ENCODE measurements around the gene OPALIN. TPM values are rescaled to one million over a fixed set of nuclear protein-coding genes. Genes with fewer than 3 reads are reported as not detected.

The OPALIN gene
- total and polyA plus RNA-seq, 2 experiments from 2014 or later = not detected

GRCh38 chr10:96333101-96333500, 25.7 kb downstream of the OPALIN start:
- Histone ChIP-seq H3K27ac (no peak overlapping the region), H3K4me2 (no peak overlapping the region), H3K4me3 (no peak overlapping the region), H4K20me1 (ENCODE audit: insufficient read depth, poor library complexity, severe bottlenecking) (no peaks in the 10 kb centered on the region), H3K27me3 (no peaks in the 10 kb centered on the region), H3K9me3 (ENCODE audit: low read depth) (no peaks in the 10 kb centered on the region), H3K9me2 (replicated peaks; ENCODE audit: insufficient read depth) (no peaks in the 10 kb centered on the region), H3K36me3 (replicated peaks; ENCODE audit: insufficient read depth, low read depth) (no peaks in the 10 kb centered on the region), H3K79me2 (no peaks in the 10 kb centered on the region), H3K4me1 (ENCODE audit: insufficient read depth) (no peaks in the 10 kb centered on the region), H2AFZ (no peak overlapping the region)
- 81% methylated on average over 1 of the region's 1 CpG for WGBS (ENCODE audit: low lambda C conversion rate, missing lambda C conversion rate)
- TF ChIP-seq EZH2 (IDR thresholded peaks at IDR 0.05; ENCODE audit: borderline replicate concordance) = no peak
- TF ChIP-seq, protein P1, sequence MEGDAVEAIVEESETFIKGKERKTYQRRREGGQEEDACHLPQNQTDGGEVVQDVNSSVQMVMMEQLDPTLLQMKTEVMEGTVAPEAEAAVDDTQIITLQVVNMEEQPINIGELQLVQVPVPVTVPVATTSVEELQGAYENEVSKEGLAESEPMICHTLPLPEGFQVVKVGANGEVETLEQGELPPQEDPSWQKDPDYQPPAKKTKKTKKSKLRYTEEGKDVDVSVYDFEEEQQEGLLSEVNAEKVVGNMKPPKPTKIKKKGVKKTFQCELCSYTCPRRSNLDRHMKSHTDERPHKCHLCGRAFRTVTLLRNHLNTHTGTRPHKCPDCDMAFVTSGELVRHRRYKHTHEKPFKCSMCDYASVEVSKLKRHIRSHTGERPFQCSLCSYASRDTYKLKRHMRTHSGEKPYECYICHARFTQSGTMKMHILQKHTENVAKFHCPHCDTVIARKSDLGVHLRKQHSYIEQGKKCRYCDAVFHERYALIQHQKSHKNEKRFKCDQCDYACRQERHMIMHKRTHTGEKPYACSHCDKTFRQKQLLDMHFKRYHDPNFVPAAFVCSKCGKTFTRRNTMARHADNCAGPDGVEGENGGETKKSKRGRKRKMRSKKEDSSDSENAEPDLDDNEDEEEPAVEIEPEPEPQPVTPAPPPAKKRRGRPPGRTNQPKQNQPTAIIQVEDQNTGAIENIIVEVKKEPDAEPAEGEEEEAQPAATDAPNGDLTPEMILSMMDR (IDR thresholded peaks at IDR 0.05; ENCODE audit: poor library complexity) = no peak
- TF ChIP-seq EZH2phosphoT487 (IDR thresholded peaks at IDR 0.05; ENCODE audit: low read depth, severe bottlenecking, unreplicated experiment) = no peak
- DNase-seq (ENCODE audit: low spot score) = no peak

- 91% methylated on average over 7 of the region's 7 CpGs for WGBS (ENCODE audit: low lambda C conversion rate, missing lambda C conversion rate)
- H2AFZ ChIP-seq = no peak overlapping the region
- no peak overlapping the region for H3K4me3 ChIP-seq
- no peak overlapping the region for H3K27ac ChIP-seq
- H3K36me3 ChIP-seq (replicated peaks; ENCODE audit: insufficient read depth, low read depth) = no peaks in the 10 kb centered on the region
- TF ChIP-seq EZH2 (IDR thresholded peaks at IDR 0.05; ENCODE audit: borderline replicate concordance) (no peak), EZH2phosphoT487 (IDR thresholded peaks at IDR 0.05; ENCODE audit: low read depth, severe bottlenecking, unreplicated experiment) (no peak)
- TF ChIP-seq, protein P1 (IDR thresholded peaks at IDR 0.05; ENCODE audit: poor library complexity) = no peak
- H4K20me1 ChIP-seq (ENCODE audit: insufficient read depth, poor library complexity, severe bottlenecking) = no peaks in the 10 kb centered on the region
- H3K4me1 ChIP-seq (ENCODE audit: insufficient read depth) = no peaks in the 10 kb centered on the region
- H3K9me2 ChIP-seq (replicated peaks; ENCODE audit: insufficient read depth) = no peaks in the 10 kb centered on the region
- H3K9me3 ChIP-seq (ENCODE audit: low read depth) = no peaks in the 10 kb centered on the region
- H3K79me2 ChIP-seq = no peaks in the 10 kb centered on the region
- no peaks in the 10 kb centered on the region for H3K27me3 ChIP-seq
- no peak overlapping the region for H3K4me2 ChIP-seq
- DNase-seq (ENCODE audit: low spot score) = no peak
Observed at GRCh38 chr10:96327462-96327861, 31.3 kb downstream of the OPALIN start.

GRCh38 chr10:96325719-96326373, 33.0 kb downstream of the OPALIN start:
- TF ChIP-seq, protein P1 (IDR thresholded peaks at IDR 0.05; ENCODE audit: poor library complexity) = no peak
- TF ChIP-seq EZH2 (IDR thresholded peaks at IDR 0.05; ENCODE audit: borderline replicate concordance) (no peak), EZH2phosphoT487 (IDR thresholded peaks at IDR 0.05; ENCODE audit: low read depth, severe bottlenecking, unreplicated experiment) (no peak)
- WGBS (ENCODE audit: low lambda C conversion rate, missing lambda C conversion rate) = 86% methylated on average over 4 of the region's 4 CpGs
- Histone ChIP-seq H3K4me1 (ENCODE audit: insufficient read depth) (no peaks in the 10 kb centered on the region), H4K20me1 (ENCODE audit: insufficient read depth, poor library complexity, severe bottlenecking) (no peaks in the 10 kb centered on the region), H3K4me3 (no peak overlapping the region), H3K27me3 (no peaks in the 10 kb centered on the region), H3K9me2 (replicated peaks; ENCODE audit: insufficient read depth) (no peaks in the 10 kb centered on the region), H3K79me2 (no peaks in the 10 kb centered on the region), H3K27ac (no peak overlapping the region), H3K4me2 (no peak overlapping the region), H3K9me3 (ENCODE audit: low read depth) (no peaks in the 10 kb centered on the region), H2AFZ (no peak overlapping the region), H3K36me3 (replicated peaks; ENCODE audit: insufficient read depth, low read depth) (no peaks in the 10 kb centered on the region)
- no peak for DNase-seq (ENCODE audit: low spot score)

All from hepatocyte (in vitro differentiated cells).